ENCODE measurements around the gene TMEM196. TPM values are rescaled to one million over a fixed set of nuclear protein-coding genes. Genes with fewer than 3 reads are reported as not detected.

TMEM196 gene
- total RNA-seq, 2 donors from 2014 or later: not detected

DNA sequence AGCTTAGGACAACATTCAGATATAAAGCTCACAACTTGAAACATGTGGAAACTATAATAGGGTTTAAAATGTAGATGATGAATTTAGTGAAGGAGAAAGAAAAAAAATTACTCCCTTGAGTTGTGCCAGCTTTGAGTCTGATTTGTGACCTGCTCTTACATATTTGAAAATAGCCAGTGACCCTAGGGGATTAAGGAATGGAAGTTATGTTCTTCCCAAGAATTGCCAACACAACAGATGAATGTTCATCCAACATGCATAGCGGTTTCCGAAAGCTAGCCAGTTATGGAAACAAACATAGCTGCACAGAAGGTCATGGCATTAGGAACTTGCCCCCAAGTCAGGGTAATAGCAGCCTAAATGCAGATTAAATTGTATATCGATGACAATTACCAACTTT is 10.8 kb downstream of the TMEM196 start:
- no peaks in the 10 kb centered on the region for H3K9me3 ChIP-seq
- ATAC-seq (ENCODE audit: insufficient number of reproducible peaks, low FRiP score, low read depth): no peak
- TF ChIP-seq, protein P1, sequence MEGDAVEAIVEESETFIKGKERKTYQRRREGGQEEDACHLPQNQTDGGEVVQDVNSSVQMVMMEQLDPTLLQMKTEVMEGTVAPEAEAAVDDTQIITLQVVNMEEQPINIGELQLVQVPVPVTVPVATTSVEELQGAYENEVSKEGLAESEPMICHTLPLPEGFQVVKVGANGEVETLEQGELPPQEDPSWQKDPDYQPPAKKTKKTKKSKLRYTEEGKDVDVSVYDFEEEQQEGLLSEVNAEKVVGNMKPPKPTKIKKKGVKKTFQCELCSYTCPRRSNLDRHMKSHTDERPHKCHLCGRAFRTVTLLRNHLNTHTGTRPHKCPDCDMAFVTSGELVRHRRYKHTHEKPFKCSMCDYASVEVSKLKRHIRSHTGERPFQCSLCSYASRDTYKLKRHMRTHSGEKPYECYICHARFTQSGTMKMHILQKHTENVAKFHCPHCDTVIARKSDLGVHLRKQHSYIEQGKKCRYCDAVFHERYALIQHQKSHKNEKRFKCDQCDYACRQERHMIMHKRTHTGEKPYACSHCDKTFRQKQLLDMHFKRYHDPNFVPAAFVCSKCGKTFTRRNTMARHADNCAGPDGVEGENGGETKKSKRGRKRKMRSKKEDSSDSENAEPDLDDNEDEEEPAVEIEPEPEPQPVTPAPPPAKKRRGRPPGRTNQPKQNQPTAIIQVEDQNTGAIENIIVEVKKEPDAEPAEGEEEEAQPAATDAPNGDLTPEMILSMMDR (IDR thresholded peaks at IDR 0.05): no peak

DNA sequence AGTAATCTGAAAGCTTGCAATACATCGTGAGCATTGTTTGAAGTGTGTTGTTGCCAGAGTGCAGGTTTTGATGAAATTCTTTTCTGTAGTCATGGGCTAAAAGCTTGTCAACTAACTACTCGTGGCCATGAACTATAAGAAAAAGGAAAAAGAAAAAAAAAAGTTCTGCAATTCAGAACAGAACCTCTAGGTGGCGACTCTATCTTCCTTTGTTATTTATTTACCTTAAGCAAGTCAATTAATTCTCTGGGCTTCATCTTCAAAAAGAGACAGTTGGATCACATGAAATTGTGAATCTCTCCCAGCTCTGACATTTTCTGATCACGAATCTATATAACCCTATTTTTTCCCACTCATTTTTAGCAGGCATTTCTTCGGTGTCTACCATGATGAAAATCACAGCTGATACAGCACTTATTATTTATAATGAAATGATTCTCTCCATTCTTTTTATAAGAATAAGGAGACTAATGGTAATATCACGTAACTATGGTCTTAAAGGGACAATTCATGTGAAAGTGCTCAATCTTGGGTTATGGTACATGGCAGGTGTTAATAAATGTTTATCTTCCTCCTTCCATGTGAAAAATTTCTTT is 18.8 kb downstream of the TMEM196 start:
- Histone ChIP-seq H3K9me3 (no peaks in the 10 kb centered on the region), H3K36me3 (no peaks in the 10 kb centered on the region), H3K4me3 (no peak overlapping the region), H3K27me3 (replicated peaks; ENCODE audit: insufficient read depth) (no peaks in the 10 kb centered on the region), H3K27ac (no peak overlapping the region), H3K4me1 (ENCODE audit: control insufficient read depth in 1 of 2, low read depth in 2 of 2) (no peaks in the 10 kb centered on the region)
- TF ChIP-seq, protein P1 (IDR thresholded peaks at IDR 0.05): peak; percentile 45
- no peak for ATAC-seq (ENCODE audit: insufficient number of reproducible peaks, low FRiP score, low read depth)
- no peak for DNase-seq (ENCODE audit: low spot score)

More for the DNA sequence above, 10.8 kb downstream of the TMEM196 start:
- Histone ChIP-seq H3K4me3 (no peak overlapping the region), H3K27ac (no peak overlapping the region), H3K4me1 (ENCODE audit: control insufficient read depth in 1 of 2, low read depth in 2 of 2) (no peaks in the 10 kb centered on the region), H3K36me3 (no peaks in the 10 kb centered on the region), H3K27me3 (replicated peaks; ENCODE audit: insufficient read depth) (no peaks in the 10 kb centered on the region)
- no peak for DNase-seq (ENCODE audit: low spot score)

DNA sequence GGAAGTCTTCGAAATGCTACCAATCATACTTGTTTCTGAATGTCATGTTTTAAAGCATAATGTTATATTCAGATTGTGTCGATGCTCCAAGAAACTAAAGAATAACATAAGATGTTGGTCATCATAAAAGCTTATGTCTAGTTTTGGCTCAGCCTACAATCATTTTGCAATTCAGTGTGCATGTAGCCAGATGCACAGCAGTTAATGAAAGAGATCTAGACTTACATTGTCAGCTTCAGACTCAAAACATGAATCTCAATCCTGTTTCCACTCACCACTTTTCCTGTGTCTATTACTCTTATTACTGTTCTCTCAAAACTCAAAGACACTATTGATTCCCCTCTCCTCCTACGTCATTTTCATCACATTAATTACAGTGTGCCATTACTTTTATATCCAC is 21.4 kb downstream of the TMEM196 start:
- Histone ChIP-seq H3K4me1 (ENCODE audit: control insufficient read depth in 1 of 2, low read depth in 2 of 2) (no peaks in the 10 kb centered on the region), H3K27me3 (replicated peaks; ENCODE audit: insufficient read depth) (no peaks in the 10 kb centered on the region), H3K36me3 (no peaks in the 10 kb centered on the region), H3K4me3 (no peak overlapping the region), H3K9me3 (no peaks in the 10 kb centered on the region), H3K27ac (no peak overlapping the region)
- DNase-seq (ENCODE audit: low spot score) (no peak), ATAC-seq (ENCODE audit: insufficient number of reproducible peaks, low FRiP score, low read depth) (no peak)
- TF ChIP-seq, protein P1 (IDR thresholded peaks at IDR 0.05): no peak

DNA sequence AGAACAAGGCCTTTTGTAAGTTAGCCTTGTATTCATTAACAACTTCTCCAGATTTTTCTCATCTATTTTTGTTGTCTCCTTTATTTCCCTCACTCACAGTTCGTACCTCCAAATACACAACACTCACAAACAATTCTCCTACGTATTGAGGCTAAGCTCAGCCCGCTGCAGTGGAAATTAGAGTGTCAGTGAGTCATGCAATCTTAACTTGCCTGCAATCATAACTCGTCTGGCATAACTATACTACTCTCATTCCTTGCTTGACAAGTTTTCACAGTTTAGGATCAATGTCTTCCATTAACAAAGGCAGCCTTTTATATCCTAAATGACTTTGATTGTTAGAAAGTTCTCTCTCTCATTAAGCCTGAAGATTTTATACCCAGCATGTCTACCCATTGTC is 23.8 kb downstream of the TMEM196 start:
- DNase-seq (ENCODE audit: low spot score) (no peak), ATAC-seq (ENCODE audit: insufficient number of reproducible peaks, low FRiP score, low read depth) (no peak)
- Histone ChIP-seq H3K36me3 (no peaks in the 10 kb centered on the region), H3K4me1 (ENCODE audit: control insufficient read depth in 1 of 2, low read depth in 2 of 2) (no peaks in the 10 kb centered on the region), H3K4me3 (no peak overlapping the region), H3K9me3 (no peaks in the 10 kb centered on the region), H3K27ac (no peak overlapping the region), H3K27me3 (replicated peaks; ENCODE audit: insufficient read depth) (no peaks in the 10 kb centered on the region)
- TF ChIP-seq, protein P1 (IDR thresholded peaks at IDR 0.05): no peak

DNA sequence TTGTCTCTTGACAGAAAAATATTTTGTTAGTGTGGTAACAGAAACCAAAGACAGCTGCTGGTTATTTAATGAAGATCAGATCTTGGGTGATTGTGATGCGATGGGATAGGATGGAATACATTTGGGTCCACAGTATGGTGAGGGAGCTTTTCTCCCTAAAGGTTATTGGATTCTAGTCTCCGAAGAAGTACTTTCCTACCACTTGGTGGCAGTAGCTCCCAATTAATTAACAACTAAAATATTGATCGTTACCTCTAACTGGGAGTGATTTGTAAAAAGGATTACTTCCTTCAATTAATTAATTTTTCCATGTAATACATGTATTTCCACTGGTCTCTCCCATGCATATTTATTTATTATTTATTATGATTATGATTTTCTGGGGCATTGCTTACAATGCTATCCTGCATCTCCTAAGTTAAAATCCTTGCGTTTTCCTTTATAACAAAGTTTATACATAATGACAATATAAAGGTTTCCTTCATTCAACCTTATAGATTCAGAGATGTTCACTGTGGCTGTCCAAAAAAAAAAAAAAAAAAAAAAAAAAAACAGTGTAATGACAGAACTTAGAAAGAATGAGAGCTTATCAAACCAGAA is 25.6 kb downstream of the TMEM196 start:
- TF ChIP-seq, protein P1 (IDR thresholded peaks at IDR 0.05): peak; percentile 27
- H3K27me3 ChIP-seq (replicated peaks; ENCODE audit: insufficient read depth): no peaks in the 10 kb centered on the region
- DNase-seq (ENCODE audit: low spot score): no peak

More for the DNA sequence above, 25.6 kb downstream of the TMEM196 start:
- Histone ChIP-seq H3K36me3 (no peaks in the 10 kb centered on the region), H3K27ac (no peak overlapping the region), H3K4me3 (no peak overlapping the region), H3K4me1 (ENCODE audit: control insufficient read depth in 1 of 2, low read depth in 2 of 2) (no peaks in the 10 kb centered on the region), H3K9me3 (no peaks in the 10 kb centered on the region)
- no peak for ATAC-seq (ENCODE audit: insufficient number of reproducible peaks, low FRiP score, low read depth)
